ENCODE data around the gene CDH23. TPM values are rescaled to one million over a fixed set of nuclear protein-coding genes. Genes with fewer than 3 reads are reported as not detected.

CDH23 gene
- total and polyA plus RNA-seq, 2 of the 8 experiments (the other 6 are each of a cell fraction or from before 2014, with no cell fraction given), result 1.9 to 4.9 TPM

GRCh38 chr10:71750986-71751385 is 354.3 kb downstream of the CDH23 start:
- no peak for FAIRE-seq
- no peak overlapping the region for H4K91ac ChIP-seq (replicated peaks; ENCODE audit: insufficient read length, low read length)
- H3K9me3 ChIP-seq (ENCODE audit: insufficient read depth in 2 of 2, low read depth in 1 of 2, low read length in 1 of 2), result no peaks in the 10 kb centered on the region
- TF ChIP-seq JUN (IDR thresholded peaks at IDR 0.05; ENCODE audit: low read depth, low read length) (no peak), SP2 (IDR thresholded peaks at IDR 0.05; ENCODE audit: low read length) (no peak), EZH2 (IDR thresholded peaks at IDR 0.05; ENCODE audit: low read depth, low read length, severe bottlenecking) (no peak), POLR2A (IDR thresholded peaks at IDR 0.05; ENCODE audit: control extremely low read depth in 1 of 2, low read depth in 2 of 2, low read length in 2 of 2) (no peak), YY1 (IDR thresholded peaks at IDR 0.05; ENCODE audit: low read depth, low read length) (no peak), KDM4A (IDR thresholded peaks at IDR 0.05; ENCODE audit: low read depth, low read length, severe bottlenecking) (no peak), HDAC2 (IDR thresholded peaks at IDR 0.05; ENCODE audit: borderline replicate concordance in 1 of 2, low read depth in 2 of 2, low read length in 2 of 2) (no peak)

More at GRCh38 chr10:71750986-71751385, 354.3 kb downstream of the CDH23 start:
- no peak overlapping the region for H3K9ac ChIP-seq (replicated peaks in 1 of 4; ENCODE audit: extremely low read depth in 1 of 4, low read depth in 3 of 4, low read length in 3 of 4)
- no peaks in the 10 kb centered on the region for H4K20me1 ChIP-seq (replicated peaks in 1 of 2; ENCODE audit: control insufficient read depth in 1 of 2, insufficient read depth in 2 of 2, low read length in 2 of 2)
- H3K18ac ChIP-seq (ENCODE audit: extremely low read depth, low read length), result no peak overlapping the region
- H3K27me3 ChIP-seq (replicated peaks in 1 of 4; ENCODE audit: control insufficient read depth in 3 of 4, extremely low read depth in 1 of 4, insufficient read depth in 3 of 4, low read length in 3 of 4), result no peaks in the 10 kb centered on the region; a peak in 2 of 7 replicates
- no peak overlapping the region for H3K4me2 ChIP-seq (ENCODE audit: insufficient read depth in 1 of 2, low read depth in 2 of 2, low read length in 2 of 2)
- WGBS, 2 experiments (ENCODE audit: extremely low coverage in 1 of 2, insufficient coverage in 1 of 2, insufficient read length in 1 of 2, insufficient replicate concordance in 2 of 2, low coverage in 1 of 2, low lambda C conversion rate in 2 of 2, missing lambda C conversion rate in 1 of 2), result 86% methylated on average over 2 of the region's 5 CpGs; no CpG with 5 or more reads in 1 of the 2 experiments
- no peak overlapping the region for H2BK5ac ChIP-seq (ENCODE audit: low read depth, low read length)
- no peak overlapping the region for H3K56ac ChIP-seq (replicated peaks; ENCODE audit: insufficient read length, low read depth, low read length)
- H2BK20ac ChIP-seq (ENCODE audit: low read length), result no peak overlapping the region
- no peaks in the 10 kb centered on the region for H3K23me2 ChIP-seq (ENCODE audit: low read depth, low read length)
- no peak overlapping the region for H3K23ac ChIP-seq (ENCODE audit: insufficient read length)
- H2BK15ac ChIP-seq (ENCODE audit: low read length), result no peak overlapping the region
- no peaks in the 10 kb centered on the region for H3K79me1 ChIP-seq (ENCODE audit: low read depth, low read length)
- peaks cover 1 to 8% (median 4%) of the 10 kb centered on the region in 4 experiments; a peak in 5 of 7 replicates for H3K4me1 ChIP-seq (replicated peaks in 1 of 4; ENCODE audit: control insufficient read depth in 3 of 4, insufficient read depth in 4 of 4, low read length in 3 of 4)
- no peak overlapping the region; the same call in 1 of the 2 replicates for H4K8ac ChIP-seq (ENCODE audit: extremely low read depth, insufficient read depth, low read length)
- ChIA-PET CTCF (ENCODE audit: partially characterized antibody) (interaction anchor here (1.0 to 1.3 kb wide), 2 partner anchors 22 to 26 kb away, joined by 3 read pairs; partner anchors contain the start of gene VSIR), POLR2A (ENCODE audit: partially characterized antibody) (no interaction called here)
- no peak overlapping the region for H3K27ac ChIP-seq (ENCODE audit: low read depth, low read length)
- H3K4me3 ChIP-seq (ENCODE audit: extremely low read depth in 1 of 4, insufficient read depth in 2 of 4, low read depth in 3 of 4, low read length in 4 of 4), result no peak overlapping the region
- no peak overlapping the region for H2BK12ac ChIP-seq (ENCODE audit: low read depth, low read length)
- H2AFZ ChIP-seq (ENCODE audit: low read length), result no peak overlapping the region
- H3K36me3 ChIP-seq (ENCODE audit: control insufficient read depth in 2 of 4, insufficient read depth in 4 of 4, low read length in 3 of 4), result no peaks in the 10 kb centered on the region
- H2BK120ac ChIP-seq (replicated peaks; ENCODE audit: low read depth, low read length), result no peak overlapping the region
- H4K5ac ChIP-seq (ENCODE audit: insufficient read length, low read depth, low read length), result no peak overlapping the region
- H3K4ac ChIP-seq (replicated peaks; ENCODE audit: insufficient read length, low read depth, low read length), result no peak overlapping the region
- no peak for DNase-seq (ENCODE audit: low read depth in 1 of 2, low spot score in 2 of 2)
- H2AK5ac ChIP-seq (ENCODE audit: low read depth, low read length), result no peak overlapping the region
- no peak overlapping the region for H3K14ac ChIP-seq (ENCODE audit: insufficient read length)
- no peaks in the 10 kb centered on the region for H3K79me2 ChIP-seq (ENCODE audit: control insufficient read depth in 1 of 2, insufficient read depth in 2 of 2, low read length in 2 of 2)
